ENCODE measurements around the gene FAR1.

DNA sequence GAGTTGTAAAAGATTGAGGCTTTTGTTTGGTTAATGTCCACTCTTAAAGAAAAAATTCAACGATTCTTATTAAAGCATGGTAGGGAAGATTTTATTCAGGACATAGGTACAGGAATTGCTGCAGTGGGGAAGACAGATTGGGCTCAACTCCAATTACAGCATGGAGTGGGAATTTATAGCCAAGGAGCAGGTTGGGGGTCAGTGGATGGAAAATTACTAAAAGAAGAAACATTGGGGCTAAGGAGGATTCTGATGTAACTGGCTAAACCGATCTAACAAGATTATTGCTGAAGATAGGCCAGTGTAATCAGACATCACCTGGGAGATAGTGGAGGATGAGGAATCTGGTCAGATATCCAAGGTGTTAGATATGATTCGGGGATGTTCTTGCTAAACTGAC lies 97.4 kb downstream of the FAR1 start:
- TF ChIP-seq, protein P1, sequence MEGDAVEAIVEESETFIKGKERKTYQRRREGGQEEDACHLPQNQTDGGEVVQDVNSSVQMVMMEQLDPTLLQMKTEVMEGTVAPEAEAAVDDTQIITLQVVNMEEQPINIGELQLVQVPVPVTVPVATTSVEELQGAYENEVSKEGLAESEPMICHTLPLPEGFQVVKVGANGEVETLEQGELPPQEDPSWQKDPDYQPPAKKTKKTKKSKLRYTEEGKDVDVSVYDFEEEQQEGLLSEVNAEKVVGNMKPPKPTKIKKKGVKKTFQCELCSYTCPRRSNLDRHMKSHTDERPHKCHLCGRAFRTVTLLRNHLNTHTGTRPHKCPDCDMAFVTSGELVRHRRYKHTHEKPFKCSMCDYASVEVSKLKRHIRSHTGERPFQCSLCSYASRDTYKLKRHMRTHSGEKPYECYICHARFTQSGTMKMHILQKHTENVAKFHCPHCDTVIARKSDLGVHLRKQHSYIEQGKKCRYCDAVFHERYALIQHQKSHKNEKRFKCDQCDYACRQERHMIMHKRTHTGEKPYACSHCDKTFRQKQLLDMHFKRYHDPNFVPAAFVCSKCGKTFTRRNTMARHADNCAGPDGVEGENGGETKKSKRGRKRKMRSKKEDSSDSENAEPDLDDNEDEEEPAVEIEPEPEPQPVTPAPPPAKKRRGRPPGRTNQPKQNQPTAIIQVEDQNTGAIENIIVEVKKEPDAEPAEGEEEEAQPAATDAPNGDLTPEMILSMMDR (IDR thresholded peaks at IDR 0.05; ENCODE audit: poor library complexity, severe bottlenecking), result no peak
- TF ChIP-seq EP300 (conservative IDR thresholded peaks at IDR 0.05; ENCODE audit: poor library complexity, severe bottlenecking), result no peak
- TF ChIP-seq RAD21 (conservative IDR thresholded peaks at IDR 0.05), result no peak
- no peak for TF ChIP-seq TAF1 (IDR thresholded peaks at IDR 0.05; ENCODE audit: low read depth)
- no peak for TF ChIP-seq EZH2 (IDR thresholded peaks at IDR 0.05; ENCODE audit: borderline replicate concordance, insufficient read depth, low read length, poor library complexity, severe bottlenecking)
- TF ChIP-seq POLR2AphosphoS5 (IDR thresholded peaks at IDR 0.05), result no peak
- no peak for TF ChIP-seq MXI1 (conservative IDR thresholded peaks at IDR 0.05; ENCODE audit: poor library complexity, severe bottlenecking)
- TF ChIP-seq SMC3 (conservative IDR thresholded peaks at IDR 0.05; ENCODE audit: poor library complexity), result no peak
